Measurements from ENCODE around the gene ASB18. TPM values are rescaled to one million over a fixed set of nuclear protein-coding genes. Genes with fewer than 3 reads are reported as not detected.

The ASB18 gene
- total RNA-seq, 1 experiment from 2014 or later = not detected

- H3K27me3 ChIP-seq (ENCODE audit: control insufficient read depth, insufficient read depth, low read length) = no peaks in the 10 kb centered on the region
- CTCF ChIA-PET = interaction anchor here (2.7 kb wide), 1 partner anchor 10 kb away, joined by 10 read pairs; no protein-coding TSS in a partner anchor
Measured at GRCh38 chr2:236168110-236169080, 95.8 kb downstream of the ASB18 start, which contains the start of gene GBX2. Gene GBX2, minus strand, starts transcription at chr2:236168386. Its CDS starts 415 bp downstream, at chr2:236167971.

More at GRCh38 chr2:236168110-236169080, 95.8 kb downstream of the ASB18 start, which contains the start of gene GBX2:
- in situ Hi-C loops (cut with HindIII; ENCODE audit: low pct_unique_long_range_greater_than_20kb, low sequenced_read_pairs) (no loop called here), intact Hi-C loops (cut with micrococcal nuclease; ENCODE audit: unreplicated experiment) (no loop called here)
- ATAC-seq = peak; percentile 87
- no TSS peak for BruUV-seq (replicated peaks)
- peak; percentile 72; the same call in 1 of the 2 replicates for TF ChIP-seq POLR2AphosphoS5 (IDR thresholded peaks at IDR 0.05; ENCODE audit: low read depth, low read length)
- no peak for TF ChIP-seq TCF7L2 (IDR thresholded peaks at IDR 0.05; ENCODE audit: low read depth, low read length)
- TF ChIP-seq, protein P1, sequence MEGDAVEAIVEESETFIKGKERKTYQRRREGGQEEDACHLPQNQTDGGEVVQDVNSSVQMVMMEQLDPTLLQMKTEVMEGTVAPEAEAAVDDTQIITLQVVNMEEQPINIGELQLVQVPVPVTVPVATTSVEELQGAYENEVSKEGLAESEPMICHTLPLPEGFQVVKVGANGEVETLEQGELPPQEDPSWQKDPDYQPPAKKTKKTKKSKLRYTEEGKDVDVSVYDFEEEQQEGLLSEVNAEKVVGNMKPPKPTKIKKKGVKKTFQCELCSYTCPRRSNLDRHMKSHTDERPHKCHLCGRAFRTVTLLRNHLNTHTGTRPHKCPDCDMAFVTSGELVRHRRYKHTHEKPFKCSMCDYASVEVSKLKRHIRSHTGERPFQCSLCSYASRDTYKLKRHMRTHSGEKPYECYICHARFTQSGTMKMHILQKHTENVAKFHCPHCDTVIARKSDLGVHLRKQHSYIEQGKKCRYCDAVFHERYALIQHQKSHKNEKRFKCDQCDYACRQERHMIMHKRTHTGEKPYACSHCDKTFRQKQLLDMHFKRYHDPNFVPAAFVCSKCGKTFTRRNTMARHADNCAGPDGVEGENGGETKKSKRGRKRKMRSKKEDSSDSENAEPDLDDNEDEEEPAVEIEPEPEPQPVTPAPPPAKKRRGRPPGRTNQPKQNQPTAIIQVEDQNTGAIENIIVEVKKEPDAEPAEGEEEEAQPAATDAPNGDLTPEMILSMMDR (IDR thresholded peaks at IDR 0.05) = peak; percentile 16; the same call in 1 of the 2 replicates
- peak; percentile 65; the same call in 1 of the 2 replicates for TF ChIP-seq SIN3A (IDR thresholded peaks at IDR 0.05; ENCODE audit: borderline replicate concordance, insufficient read depth, low read depth, low read length)
- no peak for TF ChIP-seq REST (IDR thresholded peaks at IDR 0.05; ENCODE audit: insufficient read depth in 1 of 2, low read depth in 2 of 2, low read length in 1 of 2)
- H3K27ac ChIP-seq (ENCODE audit: low read length) = peak within 1 kb of the TSS; percentile 70
- H3K4me1 ChIP-seq (ENCODE audit: control insufficient read depth, insufficient read depth, low read length) = peaks cover 9% of the 10 kb centered on the region
- DNase-seq (ENCODE audit: low read depth, low spot score) = no peak
- POLR2A ChIA-PET = no interaction called here
- H3K9me3 ChIP-seq (ENCODE audit: control insufficient read depth, insufficient read depth, low read depth, low read length) = no peaks in the 10 kb centered on the region
- H3K4me3 ChIP-seq (ENCODE audit: low read depth in 2 of 2, low read length in 2 of 2) = peak within 1 kb of the TSS; percentile 67 to 76
- H3K36me3 ChIP-seq (ENCODE audit: control insufficient read depth, insufficient read depth, low read length) = no peaks in the 10 kb centered on the region

Data from Panc1 (cell line).